A549 (cell line): ENCODE results near the gene BIRC7. TPM values are rescaled to one million over a fixed set of nuclear protein-coding genes. Genes with fewer than 3 reads are reported as not detected.
A peak's percentile ranks its signal among the peaks of the same experiment; 100 is the strongest.

Source experiments
- ATAC-seq, 2 experiments: fragments of 200-7000 bp in 1 of 2; fragments of >200 bp in 1 of 2; cut with Nextera tagmentation in 1 of 2; cut with Tn5 transposase in 1 of 2; 3 replicates each; pipeline versions ENCODE4 v1.8.0 to v1.9.1; 2018 to 2020; ENCODE audit warnings: mild to moderate bottlenecking in 1 of 2, moderate library complexity in 1 of 2
- CTCF ChIA-PET: fragments of 300-600 bp; sonication (Branson Sonifier 250); formaldehyde crosslinking; extraction: SDS; loops from one replicate; lab custom pipeline; 2021; ENCODE audit warnings: antibody characterized with exemption, inconsistent platforms; lab: Yijun Ruan, JAX
- POLR2A ChIA-PET: fragments of 350-600 bp; formaldehyde crosslinking; extraction: SDS; loops from one replicate; lab custom pipeline; 2021; ENCODE audit warnings: antibody characterized with exemption, inconsistent platforms; lab: Yijun Ruan, JAX
- DNase-seq, 2 experiments: peaks; one replicate each; pipeline versions ENCODE4 v3.0.0 to v3.0.0-alpha.2; 2011 to 2016; ENCODE audit warnings: low read depth in 1 of 2, low spot score in 1 of 2
- FAIRE-seq: peaks from 2 replicates; lab custom pipeline; 2011; peaks lifted over from hg19 to GRCh38; lab: Jason Lieb, UNC
- H3K27ac ChIP-seq, 2 experiments: fragments of >200 bp; sonication (Bioruptor Twin); formaldehyde crosslinking; 3 replicates each; pipeline ENCODE4 v1.5.1; 2016 to 2017
- H3K4me1 ChIP-seq: fragments of >200 bp; sonication (Bioruptor Twin); formaldehyde crosslinking; 3 replicates; pipeline ENCODE4 v1.6.1; 2016
- H3K4me2 ChIP-seq: fragments of >200 bp; sonication (Bioruptor Twin); formaldehyde crosslinking; 3 replicates; pipeline ENCODE4 v1.6.1; 2016
- H3K4me3 ChIP-seq: fragments of >200 bp; sonication (Bioruptor Twin); formaldehyde crosslinking; 3 replicates; pipeline ENCODE4 v1.5.1; 2016
- H3K9me3 ChIP-seq: fragments of >200 bp; sonication (Bioruptor Twin); formaldehyde crosslinking; 3 replicates; pipeline ENCODE4 v1.6.1; 2016
- CBX8 ChIP-seq: fragments of 200-600 bp; sonication (generic); IDR thresholded peaks from 2 replicates; pipeline ENCODE4 v1.6.1; 2016
- CHD4 ChIP-seq: fragments of 200-600 bp; sonication (generic); IDR thresholded peaks from 2 replicates; pipeline ENCODE4 v1.6.1; 2016; ENCODE audit warnings: antibody characterized with exemption, mild to moderate bottlenecking, borderline replicate concordance
- EHF ChIP-seq: fragments of 250-450 bp; sonication (Bioruptor Pico); IDR thresholded peaks from 2 replicates; pipeline ENCODE4 v1.5.0; 2020; ENCODE audit warnings: mild to moderate bottlenecking
- EHMT2 ChIP-seq: fragments of 200-600 bp; sonication (generic); IDR thresholded peaks from 2 replicates; pipeline ENCODE4 v1.6.1; 2016; ENCODE audit warnings: antibody characterized with exemption, low read depth, mild to moderate bottlenecking, moderate library complexity
- ESRRA ChIP-seq: fragments of 150-350 bp; IDR thresholded peaks from 2 replicates; pipeline ENCODE4 v1.6.1; 2014; ENCODE audit warnings: mild to moderate bottlenecking, low read length, borderline replicate concordance
- FOSL2 ChIP-seq, 2 experiments: fragments of 450-650 bp in 1 of 2; fragments of >200 bp in 1 of 2; sonication (Bioruptor Twin) in 1 of 2; formaldehyde crosslinking; IDR thresholded peaks; 2 replicates each; pipeline versions ENCODE4 v1.5.0 to v1.6.1; 2016 to 2020; ENCODE audit warnings: mild to moderate bottlenecking in 1 of 2, moderate library complexity in 1 of 2
- HEYL ChIP-seq: fragments of 250-450 bp; sonication (Bioruptor Pico); IDR thresholded peaks from 2 replicates; pipeline ENCODE4 v1.8.0; 2021; ENCODE audit warnings: mild to moderate bottlenecking, moderate library complexity
- HOXA7 ChIP-seq: fragments of 250-450 bp; sonication (Bioruptor Pico); IDR thresholded peaks from 2 replicates; pipeline ENCODE4 v1.5.0; 2020; ENCODE audit warnings: mild to moderate bottlenecking, moderate library complexity
- HOXB13 ChIP-seq: fragments of 250-450 bp; sonication (Bioruptor Pico); IDR thresholded peaks from 2 replicates; pipeline ENCODE4 v1.5.0; 2020; ENCODE audit warnings: low read depth, mild to moderate bottlenecking, moderate library complexity
- KDM1A ChIP-seq: fragments of 200-600 bp; sonication (generic); IDR thresholded peaks from 2 replicates; pipeline ENCODE4 v1.6.1; 2016; ENCODE audit warnings: low read depth, mild to moderate bottlenecking
- KDM5A ChIP-seq: fragments of 200-600 bp; sonication (generic); IDR thresholded peaks from 2 replicates; pipeline ENCODE4 v1.6.1; 2016; ENCODE audit warnings: antibody characterized with exemption, mild to moderate bottlenecking
- NPAS2 ChIP-seq: fragments of 250-450 bp; sonication (Bioruptor Pico); IDR thresholded peaks from 2 replicates; pipeline ENCODE4 v1.8.0; 2022; ENCODE audit warnings: mild to moderate bottlenecking, moderate library complexity, borderline replicate concordance
- NR3C1 ChIP-seq: fragments of >200 bp; sonication (Bioruptor Twin); formaldehyde crosslinking; IDR thresholded peaks from 3 replicates; pipeline ENCODE4 v1.6.1; 2017
- POLR2A ChIP-seq: IDR thresholded peaks from 2 replicates; pipeline ENCODE4 v1.6.1; 2012; ENCODE audit warnings: mild to moderate bottlenecking, low read length
- POLR2AphosphoS2 ChIP-seq: conservative IDR thresholded peaks from 2 replicates; pipeline ENCODE4 v1.6.1; 2012; ENCODE audit warnings: low read length, improper control_type of control experiment, inconsistent platforms
- RCOR1 ChIP-seq: fragments of 150-350 bp; IDR thresholded peaks from 2 replicates; pipeline ENCODE4 v1.6.1; 2014; ENCODE audit warnings: antibody characterized with exemption, low read length, low read depth
- RFX5 ChIP-seq: fragments of 450-650 bp; IDR thresholded peaks from 2 replicates; pipeline ENCODE4 v1.7.1; 2014; ENCODE audit warnings: antibody characterized with exemption, mild to moderate bottlenecking, moderate library complexity
- TFCP2L1 ChIP-seq: fragments of 250-450 bp; sonication (Bioruptor Pico); IDR thresholded peaks from 2 replicates; pipeline ENCODE4 v1.5.0; 2021; ENCODE audit warnings: mild to moderate bottlenecking
- TP53 ChIP-seq: fragments of 250-450 bp; sonication (Bioruptor Pico); IDR thresholded peaks from 2 replicates; pipeline ENCODE4 v1.5.0; 2021; ENCODE audit warnings: mild to moderate bottlenecking, moderate library complexity
- ZC3H11A ChIP-seq: fragments of 450-650 bp; IDR thresholded peaks from 2 replicates; pipeline ENCODE4 v1.6.1; 2014; ENCODE audit warnings: antibody characterized with exemption, mild to moderate bottlenecking
- ZFP36 ChIP-seq: fragments of 450-650 bp; IDR thresholded peaks from 2 replicates; pipeline ENCODE4 v1.6.1; 2014; ENCODE audit warnings: borderline replicate concordance; ENCODE audit not compliant: partially characterized antibody
- ZNF302 ChIP-seq: fragments of 250-450 bp; sonication (Bioruptor Pico); IDR thresholded peaks from 2 replicates; pipeline ENCODE4 v1.9.0; 2021; ENCODE audit warnings: inconsistent platforms, mild to moderate bottlenecking, moderate library complexity
- ZSCAN20 ChIP-seq: fragments of 250-450 bp; sonication (Bioruptor Pico); IDR thresholded peaks from 2 replicates; pipeline ENCODE4 v1.8.0; 2022; ENCODE audit warnings: mild to moderate bottlenecking, moderate library complexity
- whole genome bisulfite sequencing: methylation state at CpG from one replicate; pipeline ENCODE4 v1.1.6; 2017; ENCODE audit errors: missing lambda C conversion rate; 5-methylcytosine and 5-hydroxymethylcytosine counted together
- polyA plus RNA-seq, 4 experiments: library from polyadenylated mRNA; depleted of rRNA in 3 of 4; stranded (reverse); fragments of >200 nt; fragmentation: RNase III in 1 of 4; extraction: RNeasy Plus Mini Kit Qiagen cat#74134 plus additional on column Dnase treatment in 1 of 4; gene quantifications; 2 replicates in 3 of 4; 3 replicates in 1 of 4; pipeline ENCODE4 v1.2.3, GENCODE V29; 2011 to 2017
- TF ChIP-seq, protein P1 (sequence below): fragments of 250-450 bp; sonication (Bioruptor Pico); IDR thresholded peaks from 2 replicates; pipeline ENCODE4 v1.5.0; 2021; ENCODE audit warnings: mild to moderate bottlenecking, moderate library complexity, borderline replicate concordance
- TF ChIP-seq, protein P2 (sequence below): fragments of 450-650 bp; IDR thresholded peaks from 2 replicates; pipeline ENCODE4 v1.6.1; 2014; ENCODE audit warnings: antibody characterized with exemption
- TF ChIP-seq, protein P3 (sequence below): fragments of >200 bp; sonication (Bioruptor Twin); formaldehyde crosslinking; IDR thresholded peaks from 2 replicates; pipeline ENCODE4 v1.6.1; 2016
- TF ChIP-seq, protein P4 (sequence below): fragments of >200 bp; sonication (Bioruptor Twin); formaldehyde crosslinking; IDR thresholded peaks from 3 replicates; pipeline ENCODE4 v1.6.1; 2016
- TF ChIP-seq, protein P5 (sequence below): IDR thresholded peaks from 2 replicates; pipeline ENCODE4 v1.6.1; 2012

The BIRC7 gene
- polyA plus RNA-seq, 2 of the 4 experiments (the other 2 are of a cell fraction), result 0.63 to 4.9 TPM

DNA sequence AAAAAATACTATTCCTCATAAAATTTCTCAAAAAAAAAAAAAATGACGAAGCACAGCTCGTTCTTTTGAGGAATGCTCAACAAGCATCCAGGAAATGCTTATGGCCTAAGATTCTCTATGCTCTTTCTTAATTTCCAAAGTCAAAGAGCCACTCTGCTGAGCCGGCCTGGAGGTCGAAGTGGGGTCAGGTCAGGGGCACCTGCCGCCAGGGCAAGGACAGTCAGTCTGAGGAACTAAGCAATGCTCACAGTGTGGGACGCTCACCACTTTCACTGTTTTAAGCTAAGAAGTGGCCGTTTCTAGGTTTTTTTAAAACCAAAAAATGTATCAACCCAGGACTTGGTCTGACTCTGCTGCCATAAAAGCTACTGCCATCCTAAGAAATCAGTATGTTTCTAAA is 37.1 kb upstream of the BIRC7 start:
- Histone ChIP-seq H3K27ac (no peak overlapping the region), H3K4me1 (peaks cover 33% of the 10 kb centered on the region), H3K9me3 (no peaks in the 10 kb centered on the region), H3K4me2 (peak overlapping the region; percentile 29), H3K4me3 (no peak overlapping the region)
- DNase-seq (no peak), FAIRE-seq (no peak), ATAC-seq (no peak)
- POLR2A ChIA-PET, result no interaction called here
- CTCF ChIA-PET, result interaction anchor here (0.6 to 5.3 kb wide), 9 partner anchors 9 to 829 kb away, joined by 3 to 29 read pairs (median 5); no protein-coding TSS in a partner anchor
- WGBS, result 64% methylated on average over 7 of the region's 7 CpGs
- TF ChIP-seq NPAS2 (no peak), TFCP2L1 (CRISPR knock-in tag) (no peak), KDM1A (no peak), ZNF302 (no peak), EHF (CRISPR knock-in tag) (no peak), ZSCAN20 (CRISPR knock-in tag) (no peak), POLR2AphosphoS2 (no peak), HOXB13 (CRISPR knock-in tag) (no peak), NR3C1 (no peak), ZC3H11A (no peak), KDM5A (no peak), RCOR1 (no peak), CBX8 (no peak), EHMT2 (no peak), FOSL2 (IDR thresholded peaks at IDR 0.05) (no peak), FOSL2 (CRISPR knock-in tag; IDR thresholded peaks at IDR 0.05) (no peak), HOXA7 (no peak)
- TF ChIP-seq, protein P1, sequence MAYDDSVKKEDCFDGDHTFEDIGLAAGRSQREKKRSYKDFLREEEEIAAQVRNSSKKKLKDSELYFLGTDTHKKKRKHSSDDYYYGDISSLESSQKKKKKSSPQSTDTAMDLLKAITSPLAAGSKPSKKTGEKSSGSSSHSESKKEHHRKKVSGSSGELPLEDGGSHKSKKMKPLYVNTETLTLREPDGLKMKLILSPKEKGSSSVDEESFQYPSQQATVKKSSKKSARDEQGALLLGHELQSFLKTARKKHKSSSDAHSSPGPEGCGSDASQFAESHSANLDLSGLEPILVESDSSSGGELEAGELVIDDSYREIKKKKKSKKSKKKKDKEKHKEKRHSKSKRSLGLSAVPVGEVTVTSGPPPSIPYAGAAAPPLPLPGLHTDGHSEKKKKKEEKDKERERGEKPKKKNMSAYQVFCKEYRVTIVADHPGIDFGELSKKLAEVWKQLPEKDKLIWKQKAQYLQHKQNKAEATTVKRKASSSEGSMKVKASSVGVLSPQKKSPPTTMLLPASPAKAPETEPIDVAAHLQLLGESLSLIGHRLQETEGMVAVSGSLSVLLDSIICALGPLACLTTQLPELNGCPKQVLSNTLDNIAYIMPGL (CRISPR knock-in tag), result no peak
- TF ChIP-seq, protein P2, sequence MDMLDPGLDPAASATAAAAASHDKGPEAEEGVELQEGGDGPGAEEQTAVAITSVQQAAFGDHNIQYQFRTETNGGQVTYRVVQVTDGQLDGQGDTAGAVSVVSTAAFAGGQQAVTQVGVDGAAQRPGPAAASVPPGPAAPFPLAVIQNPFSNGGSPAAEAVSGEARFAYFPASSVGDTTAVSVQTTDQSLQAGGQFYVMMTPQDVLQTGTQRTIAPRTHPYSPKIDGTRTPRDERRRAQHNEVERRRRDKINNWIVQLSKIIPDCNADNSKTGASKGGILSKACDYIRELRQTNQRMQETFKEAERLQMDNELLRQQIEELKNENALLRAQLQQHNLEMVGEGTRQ, result no peak

DNA sequence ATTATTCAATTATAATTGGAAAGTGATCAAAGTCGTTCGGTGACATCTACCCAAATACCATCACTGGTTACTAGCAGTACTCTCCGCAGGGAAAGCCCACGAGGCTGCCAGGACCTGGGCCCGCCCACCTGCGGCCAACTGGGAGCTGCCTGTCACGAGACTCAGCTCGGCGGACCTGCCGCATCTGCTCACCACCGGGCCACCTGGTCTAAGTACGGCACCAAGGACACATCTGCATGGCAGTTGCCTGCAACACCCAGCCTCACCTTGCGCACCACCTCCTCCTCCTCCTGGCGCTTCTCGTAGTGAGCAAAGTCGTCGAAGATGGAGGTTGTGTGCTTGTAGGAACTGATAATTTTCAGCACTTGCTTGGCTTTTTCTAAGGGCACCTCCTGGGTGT is 33.7 kb upstream of the BIRC7 start:
- ATAC-seq, result no peak
- no peak for FAIRE-seq
- Histone ChIP-seq H3K4me2 (no peak overlapping the region), H3K9me3 (no peaks in the 10 kb centered on the region), H3K4me1 (peaks cover 21% of the 10 kb centered on the region)
- POLR2A ChIA-PET, result no interaction called here
- no peak for DNase-seq
- TF ChIP-seq HOXB13 (CRISPR knock-in tag), result no peak
- TF ChIP-seq, protein P3, sequence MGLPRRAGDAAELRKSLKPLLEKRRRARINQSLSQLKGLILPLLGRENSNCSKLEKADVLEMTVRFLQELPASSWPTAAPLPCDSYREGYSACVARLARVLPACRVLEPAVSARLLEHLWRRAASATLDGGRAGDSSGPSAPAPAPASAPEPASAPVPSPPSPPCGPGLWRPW, result no peak
- TF ChIP-seq, protein P4, sequence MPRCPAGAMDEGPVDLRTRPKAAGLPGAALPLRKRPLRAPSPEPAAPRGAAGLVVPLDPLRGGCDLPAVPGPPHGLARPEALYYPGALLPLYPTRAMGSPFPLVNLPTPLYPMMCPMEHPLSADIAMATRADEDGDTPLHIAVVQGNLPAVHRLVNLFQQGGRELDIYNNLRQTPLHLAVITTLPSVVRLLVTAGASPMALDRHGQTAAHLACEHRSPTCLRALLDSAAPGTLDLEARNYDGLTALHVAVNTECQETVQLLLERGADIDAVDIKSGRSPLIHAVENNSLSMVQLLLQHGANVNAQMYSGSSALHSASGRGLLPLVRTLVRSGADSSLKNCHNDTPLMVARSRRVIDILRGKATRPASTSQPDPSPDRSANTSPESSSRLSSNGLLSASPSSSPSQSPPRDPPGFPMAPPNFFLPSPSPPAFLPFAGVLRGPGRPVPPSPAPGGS, result no peak
- TF ChIP-seq ESRRA, result no peak
- TF ChIP-seq ZFP36, result no peak
- TF ChIP-seq RFX5, result no peak
- TF ChIP-seq ZNF302, result no peak
- TF ChIP-seq, protein P5, sequence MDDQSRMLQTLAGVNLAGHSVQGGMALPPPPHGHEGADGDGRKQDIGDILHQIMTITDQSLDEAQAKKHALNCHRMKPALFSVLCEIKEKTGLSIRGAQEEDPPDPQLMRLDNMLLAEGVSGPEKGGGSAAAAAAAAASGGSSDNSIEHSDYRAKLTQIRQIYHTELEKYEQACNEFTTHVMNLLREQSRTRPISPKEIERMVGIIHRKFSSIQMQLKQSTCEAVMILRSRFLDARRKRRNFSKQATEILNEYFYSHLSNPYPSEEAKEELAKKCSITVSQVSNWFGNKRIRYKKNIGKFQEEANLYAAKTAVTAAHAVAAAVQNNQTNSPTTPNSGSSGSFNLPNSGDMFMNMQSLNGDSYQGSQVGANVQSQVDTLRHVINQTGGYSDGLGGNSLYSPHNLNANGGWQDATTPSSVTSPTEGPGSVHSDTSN, result no peak
- no peak for TF ChIP-seq TFCP2L1 (CRISPR knock-in tag)
- no peak for TF ChIP-seq CHD4
- TF ChIP-seq POLR2A, result no peak
- no peak for TF ChIP-seq TP53 (CRISPR knock-in tag)
- TF ChIP-seq HEYL, result no peak
- TF ChIP-seq, all 56 proteins: peak for 0
- CTCF ChIA-PET, result interaction anchor here (1.5 to 5.9 kb wide), 2 partner anchors 12 to 20 kb away, joined by 4 to 35 read pairs; partner anchors contain the start of gene YTHDF1
- no peak overlapping the region for H3K4me3 ChIP-seq
- H3K27ac ChIP-seq, result no peak overlapping the region
- 92% methylated on average over 17 of the region's 17 CpGs for WGBS
